ENCODE measurements around the gene IPO5.

Gene IPO5

DNA sequence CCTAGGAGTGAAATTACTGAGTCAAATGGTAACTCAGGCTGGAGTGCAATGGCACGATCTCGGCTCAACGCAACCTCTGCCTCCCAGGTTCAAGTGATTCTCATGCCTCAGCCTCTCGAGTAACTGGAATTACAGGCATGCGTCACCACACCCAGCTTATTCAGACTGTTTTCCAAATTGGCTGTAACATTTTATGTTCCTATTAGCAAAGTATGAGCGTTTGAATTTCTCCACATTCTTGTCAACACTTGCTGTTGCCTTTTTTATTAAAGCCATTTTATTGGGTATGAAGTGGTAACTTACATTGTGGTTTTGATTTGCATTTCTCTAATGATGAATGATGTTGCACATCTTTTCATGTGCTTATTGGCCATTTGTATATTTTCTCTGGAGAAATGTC, 7.9 kb downstream of the IPO5 start:
- no peaks in the 10 kb centered on the region for H3K79me2 ChIP-seq (ENCODE audit: insufficient read depth, low read length)
- H3K36me3 ChIP-seq (ENCODE audit: insufficient read depth, low read length), result no peaks in the 10 kb centered on the region
- no peak overlapping the region for H3K4me3 ChIP-seq (ENCODE audit: low read depth in 1 of 2, low read length in 2 of 2)
- no peaks in the 10 kb centered on the region for H3K9me3 ChIP-seq (ENCODE audit: insufficient read depth, low read length, severe bottlenecking)
- TF ChIP-seq, protein P1, sequence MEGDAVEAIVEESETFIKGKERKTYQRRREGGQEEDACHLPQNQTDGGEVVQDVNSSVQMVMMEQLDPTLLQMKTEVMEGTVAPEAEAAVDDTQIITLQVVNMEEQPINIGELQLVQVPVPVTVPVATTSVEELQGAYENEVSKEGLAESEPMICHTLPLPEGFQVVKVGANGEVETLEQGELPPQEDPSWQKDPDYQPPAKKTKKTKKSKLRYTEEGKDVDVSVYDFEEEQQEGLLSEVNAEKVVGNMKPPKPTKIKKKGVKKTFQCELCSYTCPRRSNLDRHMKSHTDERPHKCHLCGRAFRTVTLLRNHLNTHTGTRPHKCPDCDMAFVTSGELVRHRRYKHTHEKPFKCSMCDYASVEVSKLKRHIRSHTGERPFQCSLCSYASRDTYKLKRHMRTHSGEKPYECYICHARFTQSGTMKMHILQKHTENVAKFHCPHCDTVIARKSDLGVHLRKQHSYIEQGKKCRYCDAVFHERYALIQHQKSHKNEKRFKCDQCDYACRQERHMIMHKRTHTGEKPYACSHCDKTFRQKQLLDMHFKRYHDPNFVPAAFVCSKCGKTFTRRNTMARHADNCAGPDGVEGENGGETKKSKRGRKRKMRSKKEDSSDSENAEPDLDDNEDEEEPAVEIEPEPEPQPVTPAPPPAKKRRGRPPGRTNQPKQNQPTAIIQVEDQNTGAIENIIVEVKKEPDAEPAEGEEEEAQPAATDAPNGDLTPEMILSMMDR (IDR thresholded peaks at IDR 0.05; ENCODE audit: borderline replicate concordance, extremely low read depth, low read length, poor library complexity, severe bottlenecking), result no peak
- TF ChIP-seq EZH2 (IDR thresholded peaks at IDR 0.05; ENCODE audit: borderline replicate concordance, low read depth, low read length, severe bottlenecking), result no peak
- no peak overlapping the region for H3K4me2 ChIP-seq (ENCODE audit: insufficient read depth, low read length)
- no peak for DNase-seq
- H3K27ac ChIP-seq (ENCODE audit: low read length), result no peak overlapping the region
- no peak for ATAC-seq (ENCODE audit: insufficient read depth, low read depth)
- H4K20me1 ChIP-seq (ENCODE audit: insufficient read depth, low read length), result no peaks in the 10 kb centered on the region
- no peaks in the 10 kb centered on the region for H3K27me3 ChIP-seq (ENCODE audit: insufficient read depth, low read length, poor library complexity)
- no peaks in the 10 kb centered on the region for H3K4me1 ChIP-seq (ENCODE audit: insufficient read depth, low read length)
- no peak overlapping the region for H3K9ac ChIP-seq (ENCODE audit: low read depth, low read length)
- H2AFZ ChIP-seq (ENCODE audit: low read depth, low read length), result no peak overlapping the region

DNA sequence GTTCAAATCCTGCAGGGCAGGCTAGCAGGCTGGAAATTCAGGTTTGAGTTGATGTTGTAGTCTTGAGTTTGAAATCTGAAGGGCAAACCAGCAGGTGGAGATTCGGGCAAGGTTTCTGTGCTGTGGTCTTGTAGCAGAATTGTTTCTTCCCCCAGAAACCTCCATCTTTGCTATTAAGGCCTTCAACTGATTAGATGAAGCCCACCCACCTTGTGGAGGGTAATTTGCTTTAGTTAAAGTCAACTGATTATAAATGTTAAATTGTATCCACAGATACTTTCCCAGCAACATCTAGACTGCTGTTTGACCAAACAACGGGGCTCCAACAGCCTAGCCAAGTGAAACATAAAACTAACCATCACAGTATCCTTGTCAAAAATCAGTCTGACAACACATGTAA, 9.4 kb downstream of the IPO5 start:
- no peaks in the 10 kb centered on the region for H3K9me3 ChIP-seq (ENCODE audit: insufficient read depth, low read length, severe bottlenecking)
- H4K20me1 ChIP-seq (ENCODE audit: insufficient read depth, low read length), result no peaks in the 10 kb centered on the region
- no peaks in the 10 kb centered on the region for H3K36me3 ChIP-seq (ENCODE audit: insufficient read depth, low read length)
- TF ChIP-seq, protein P1 (IDR thresholded peaks at IDR 0.05; ENCODE audit: borderline replicate concordance, extremely low read depth, low read length, poor library complexity, severe bottlenecking), result no peak
- TF ChIP-seq EZH2 (IDR thresholded peaks at IDR 0.05; ENCODE audit: borderline replicate concordance, low read depth, low read length, severe bottlenecking), result no peak
- no peak overlapping the region for H3K9ac ChIP-seq (ENCODE audit: low read depth, low read length)
- ATAC-seq (ENCODE audit: insufficient read depth, low read depth) (no peak), DNase-seq (no peak)
- H3K4me1 ChIP-seq (ENCODE audit: insufficient read depth, low read length), result no peaks in the 10 kb centered on the region
- H3K27ac ChIP-seq (ENCODE audit: low read length), result no peak overlapping the region
- H3K79me2 ChIP-seq (ENCODE audit: insufficient read depth, low read length), result no peaks in the 10 kb centered on the region
- H2AFZ ChIP-seq (ENCODE audit: low read depth, low read length), result no peak overlapping the region
- H3K27me3 ChIP-seq (ENCODE audit: insufficient read depth, low read length, poor library complexity), result no peaks in the 10 kb centered on the region
- no peak overlapping the region for H3K4me2 ChIP-seq (ENCODE audit: insufficient read depth, low read length)
- no peak overlapping the region for H3K4me3 ChIP-seq (ENCODE audit: low read depth in 1 of 2, low read length in 2 of 2)

DNA sequence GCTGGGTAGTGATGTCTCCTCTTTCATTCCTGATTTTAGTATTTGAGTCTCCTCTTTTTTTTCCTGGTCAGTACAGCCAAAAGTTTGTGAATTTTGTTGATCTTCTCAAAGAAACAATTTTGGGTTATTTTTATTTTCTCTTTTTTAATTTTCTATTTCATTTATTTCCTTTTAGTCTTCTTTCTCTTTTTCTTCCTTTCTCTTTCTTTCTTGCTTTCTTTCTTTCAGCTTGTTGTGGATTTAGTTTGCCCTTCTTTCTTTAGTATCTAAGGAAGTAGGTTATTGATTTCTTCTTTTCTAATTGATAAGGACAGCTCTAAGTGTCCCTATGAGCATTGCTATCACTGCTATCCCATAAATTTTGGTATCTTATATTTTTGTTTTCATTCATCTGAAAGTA, 13.8 kb downstream of the IPO5 start:
- TF ChIP-seq EZH2 (IDR thresholded peaks at IDR 0.05; ENCODE audit: borderline replicate concordance, low read depth, low read length, severe bottlenecking), result no peak
- TF ChIP-seq, protein P1 (IDR thresholded peaks at IDR 0.05; ENCODE audit: borderline replicate concordance, extremely low read depth, low read length, poor library complexity, severe bottlenecking), result no peak
- no peaks in the 10 kb centered on the region for H3K9me3 ChIP-seq (ENCODE audit: insufficient read depth, low read length, severe bottlenecking)
- H3K27me3 ChIP-seq (ENCODE audit: insufficient read depth, low read length, poor library complexity), result peaks cover 3% of the 10 kb centered on the region
- H3K4me3 ChIP-seq (ENCODE audit: low read depth in 1 of 2, low read length in 2 of 2), result no peak overlapping the region
- H4K20me1 ChIP-seq (ENCODE audit: insufficient read depth, low read length), result no peaks in the 10 kb centered on the region
- H3K27ac ChIP-seq (ENCODE audit: low read length), result no peak overlapping the region
- no peak for DNase-seq
- H3K36me3 ChIP-seq (ENCODE audit: insufficient read depth, low read length), result no peaks in the 10 kb centered on the region
- H2AFZ ChIP-seq (ENCODE audit: low read depth, low read length), result no peak overlapping the region
- H3K79me2 ChIP-seq (ENCODE audit: insufficient read depth, low read length), result no peaks in the 10 kb centered on the region
- H3K4me1 ChIP-seq (ENCODE audit: insufficient read depth, low read length), result no peaks in the 10 kb centered on the region
- H3K9ac ChIP-seq (ENCODE audit: low read depth, low read length), result no peak overlapping the region
- no peak for ATAC-seq (ENCODE audit: insufficient read depth, low read depth)
- no peak overlapping the region for H3K4me2 ChIP-seq (ENCODE audit: insufficient read depth, low read length)

DNA sequence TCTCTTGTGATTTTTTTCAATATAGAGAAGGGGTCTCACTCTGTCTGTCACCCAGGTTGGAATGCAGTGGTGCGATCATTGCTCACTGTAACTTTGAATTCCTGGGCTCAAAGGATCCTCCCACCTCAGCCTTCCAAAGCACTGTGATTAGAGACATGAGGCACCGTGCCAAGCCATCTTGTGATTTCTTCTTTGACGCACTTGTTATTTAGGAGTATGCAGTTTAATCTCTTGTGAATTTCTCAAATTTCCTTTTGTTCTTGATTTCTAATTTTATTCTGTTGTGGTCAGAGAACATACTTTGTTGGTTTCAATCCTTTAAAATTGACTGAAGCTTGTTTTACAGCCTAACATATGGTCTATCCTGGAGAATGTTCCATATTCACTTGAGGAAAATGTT, 14.5 kb downstream of the IPO5 start:
- Histone ChIP-seq H3K9ac (ENCODE audit: low read depth, low read length) (no peak overlapping the region), H3K9me3 (ENCODE audit: insufficient read depth, low read length, severe bottlenecking) (no peaks in the 10 kb centered on the region), H3K27me3 (ENCODE audit: insufficient read depth, low read length, poor library complexity) (peaks cover 4% of the 10 kb centered on the region), H2AFZ (ENCODE audit: low read depth, low read length) (no peak overlapping the region), H3K36me3 (ENCODE audit: insufficient read depth, low read length) (no peaks in the 10 kb centered on the region), H3K27ac (ENCODE audit: low read length) (no peak overlapping the region), H3K4me2 (ENCODE audit: insufficient read depth, low read length) (no peak overlapping the region), H3K4me1 (ENCODE audit: insufficient read depth, low read length) (no peaks in the 10 kb centered on the region), H3K79me2 (ENCODE audit: insufficient read depth, low read length) (no peaks in the 10 kb centered on the region), H4K20me1 (ENCODE audit: insufficient read depth, low read length) (no peaks in the 10 kb centered on the region), H3K4me3 (ENCODE audit: low read depth in 1 of 2, low read length in 2 of 2) (no peak overlapping the region)
- DNase-seq (no peak), ATAC-seq (ENCODE audit: insufficient read depth, low read depth) (no peak)
- TF ChIP-seq EZH2 (IDR thresholded peaks at IDR 0.05; ENCODE audit: borderline replicate concordance, low read depth, low read length, severe bottlenecking), result no peak
- TF ChIP-seq, protein P1 (IDR thresholded peaks at IDR 0.05; ENCODE audit: borderline replicate concordance, extremely low read depth, low read length, poor library complexity, severe bottlenecking), result no peak
